Lung (tissue), 12 donors: ENCODE data around the gene SYNGR2. TPM values are rescaled to one million over a fixed set of nuclear protein-coding genes. Genes with fewer than 3 reads are reported as not detected.

Experiments used
- ATAC-seq: fragments of 200-7000 bp; cut with Tn5 transposase; one replicate; pipeline ENCODE4 v1.9.1; 2020; ENCODE audit warnings: moderate number of reproducible peaks; ENCODE audit not compliant: insufficient read depth, low FRiP score
- DNase-seq, 3 donors: peaks; one replicate each; pipeline ENCODE4 v3.0.0-alpha.2; 2013 to 2017
- H3K27ac ChIP-seq, 2 donors: one replicate each; pipeline ENCODE4 v1.5.1; 2013; ENCODE audit warnings: mild to moderate bottlenecking in 2 of 2, moderate library complexity in 2 of 2, control low read depth in 1 of 2, inconsistent platforms in 1 of 2, low read depth in 1 of 2, low read length in 1 of 2
- H3K27me3 ChIP-seq, 3 donors: one replicate each; pipeline ENCODE4 v1.5.1; 2013; ENCODE audit warnings: low read length in 2 of 3; ENCODE audit not compliant: control insufficient read depth in 3 of 3, insufficient read depth in 3 of 3
- H3K36me3 ChIP-seq, 4 donors: one replicate each; pipeline ENCODE4 v1.5.1; 2013; ENCODE audit warnings: low read length in 4 of 4, mild to moderate bottlenecking in 1 of 4, moderate library complexity in 1 of 4; ENCODE audit not compliant: control insufficient read depth in 4 of 4, insufficient read depth in 4 of 4
- H3K4me1 ChIP-seq, 5 donors: one replicate each; pipeline ENCODE4 v1.5.1; 2013; ENCODE audit warnings: low read length in 5 of 5, mild to moderate bottlenecking in 2 of 5, moderate library complexity in 1 of 5; ENCODE audit not compliant: control insufficient read depth in 5 of 5, insufficient read depth in 5 of 5
- H3K4me3 ChIP-seq: one replicate; pipeline ENCODE4 v1.5.1; 2013; ENCODE audit warnings: mild to moderate bottlenecking, control low read depth, moderate library complexity
- H3K9ac ChIP-seq, 2 donors: one replicate each; pipeline ENCODE4 v1.5.1; 2013; ENCODE audit warnings: low read length in 2 of 2, control low read depth in 1 of 2; ENCODE audit not compliant: insufficient read depth in 1 of 2
- H3K9me3 ChIP-seq, 4 donors: one replicate each; pipeline ENCODE4 v1.5.1; 2013; ENCODE audit warnings: low read length in 3 of 4, mild to moderate bottlenecking in 1 of 4, moderate library complexity in 1 of 4; ENCODE audit not compliant: control insufficient read depth in 4 of 4, insufficient read depth in 3 of 4
- WGBS, 2 donors: extraction: QIAGEN DNeasy Blood & Tissue Kit; methylation state at CpG; one replicate each; pipeline ENCODE4 v1.1.7; 2013; 5-methylcytosine and 5-hydroxymethylcytosine counted together
- polyA plus RNA-seq, 2 donors: library from polyadenylated mRNA; stranded (reverse); fragments of 200-250 nt; gene quantifications; one replicate each; pipeline ENCODE4 v1.2.1, GENCODE V29; 2013
- total RNA-seq, 2 donors: library from RNA; depleted of rRNA in 1 of 2; stranded (reverse); fragments of >200 nt in 1 of 2; gene quantifications; one replicate each; pipeline ENCODE4 v1.2.1, GENCODE V29; 2014 to 2021
- TF ChIP-seq, protein P1 (sequence below): IDR thresholded peaks from 2 replicates; pipeline ENCODE4 v1.5.1; 2012; ENCODE audit warnings: mild to moderate bottlenecking; ENCODE audit errors: control extremely low read depth, extremely low read depth
- donor health status: control.
- donor health status: control.
- donor health status: Bipolar disorder and iron deficiency.
- donor health status: healthy.
- donor health status: DM: yes; HTN: yes; CAD: no.

The SYNGR2 gene
- total and polyA plus RNA-seq, 4 donors = 111 to 212 (median 188) TPM

DNA sequence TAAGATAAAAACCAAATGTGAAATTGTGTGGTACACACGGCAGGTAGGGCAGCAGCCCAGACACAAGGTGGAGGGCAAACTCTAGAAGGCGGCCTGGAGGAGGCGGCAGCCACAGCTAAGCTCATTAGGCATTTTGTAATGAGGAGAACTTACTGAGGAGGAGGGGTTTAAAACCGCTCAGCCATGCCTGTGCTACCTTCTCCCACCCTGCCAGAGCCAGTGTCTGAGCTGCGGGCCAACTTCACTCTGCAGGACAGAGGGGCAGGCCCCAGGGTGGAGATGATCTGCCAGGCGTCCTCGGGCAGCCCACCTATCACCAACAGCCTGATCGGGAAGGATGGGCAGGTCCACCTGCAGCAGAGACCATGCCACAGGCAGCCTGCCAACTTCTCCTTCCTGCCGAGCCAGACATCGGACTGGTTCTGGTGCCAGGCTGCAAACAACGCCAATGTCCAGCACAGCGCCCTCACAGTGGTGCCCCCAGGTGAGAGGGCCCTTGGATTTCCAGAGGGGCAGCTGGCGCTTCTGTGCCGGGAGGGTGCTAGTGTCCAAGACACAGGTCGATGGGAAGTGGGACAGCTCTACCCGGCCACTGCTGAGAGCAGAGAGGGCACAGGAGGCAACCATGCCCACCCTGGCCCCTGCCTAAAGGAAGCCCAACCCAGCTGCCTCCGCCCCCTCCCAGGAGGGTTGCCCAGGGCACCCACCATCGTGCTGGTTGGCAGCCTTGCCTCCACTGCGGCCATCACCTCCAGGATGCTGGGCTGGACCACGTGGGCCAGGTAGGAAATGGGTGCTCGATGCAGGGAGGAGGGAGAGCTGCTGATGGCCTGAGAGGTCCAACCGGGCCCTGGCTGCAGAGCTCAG is 4.3 kb upstream of the SYNGR2 start:
- no peaks in the 10 kb centered on the region for H3K27me3 ChIP-seq
- no peak overlapping the region for H3K4me3 ChIP-seq
- 60% methylated on average over 22 of the region's 22 CpGs for WGBS, 2 donors
- no peak overlapping the region for H3K9ac ChIP-seq
- ATAC-seq (no peak), DNase-seq (no peak)
- no peak overlapping the region for H3K27ac ChIP-seq
- TF ChIP-seq, protein P1, sequence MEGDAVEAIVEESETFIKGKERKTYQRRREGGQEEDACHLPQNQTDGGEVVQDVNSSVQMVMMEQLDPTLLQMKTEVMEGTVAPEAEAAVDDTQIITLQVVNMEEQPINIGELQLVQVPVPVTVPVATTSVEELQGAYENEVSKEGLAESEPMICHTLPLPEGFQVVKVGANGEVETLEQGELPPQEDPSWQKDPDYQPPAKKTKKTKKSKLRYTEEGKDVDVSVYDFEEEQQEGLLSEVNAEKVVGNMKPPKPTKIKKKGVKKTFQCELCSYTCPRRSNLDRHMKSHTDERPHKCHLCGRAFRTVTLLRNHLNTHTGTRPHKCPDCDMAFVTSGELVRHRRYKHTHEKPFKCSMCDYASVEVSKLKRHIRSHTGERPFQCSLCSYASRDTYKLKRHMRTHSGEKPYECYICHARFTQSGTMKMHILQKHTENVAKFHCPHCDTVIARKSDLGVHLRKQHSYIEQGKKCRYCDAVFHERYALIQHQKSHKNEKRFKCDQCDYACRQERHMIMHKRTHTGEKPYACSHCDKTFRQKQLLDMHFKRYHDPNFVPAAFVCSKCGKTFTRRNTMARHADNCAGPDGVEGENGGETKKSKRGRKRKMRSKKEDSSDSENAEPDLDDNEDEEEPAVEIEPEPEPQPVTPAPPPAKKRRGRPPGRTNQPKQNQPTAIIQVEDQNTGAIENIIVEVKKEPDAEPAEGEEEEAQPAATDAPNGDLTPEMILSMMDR = no peak
- no peaks in the 10 kb centered on the region for H3K36me3 ChIP-seq
- H3K4me1 ChIP-seq = peaks cover 0 to 4% (median 3%) of the 10 kb centered on the region in 5 donors
- no peaks in the 10 kb centered on the region for H3K9me3 ChIP-seq

DNA sequence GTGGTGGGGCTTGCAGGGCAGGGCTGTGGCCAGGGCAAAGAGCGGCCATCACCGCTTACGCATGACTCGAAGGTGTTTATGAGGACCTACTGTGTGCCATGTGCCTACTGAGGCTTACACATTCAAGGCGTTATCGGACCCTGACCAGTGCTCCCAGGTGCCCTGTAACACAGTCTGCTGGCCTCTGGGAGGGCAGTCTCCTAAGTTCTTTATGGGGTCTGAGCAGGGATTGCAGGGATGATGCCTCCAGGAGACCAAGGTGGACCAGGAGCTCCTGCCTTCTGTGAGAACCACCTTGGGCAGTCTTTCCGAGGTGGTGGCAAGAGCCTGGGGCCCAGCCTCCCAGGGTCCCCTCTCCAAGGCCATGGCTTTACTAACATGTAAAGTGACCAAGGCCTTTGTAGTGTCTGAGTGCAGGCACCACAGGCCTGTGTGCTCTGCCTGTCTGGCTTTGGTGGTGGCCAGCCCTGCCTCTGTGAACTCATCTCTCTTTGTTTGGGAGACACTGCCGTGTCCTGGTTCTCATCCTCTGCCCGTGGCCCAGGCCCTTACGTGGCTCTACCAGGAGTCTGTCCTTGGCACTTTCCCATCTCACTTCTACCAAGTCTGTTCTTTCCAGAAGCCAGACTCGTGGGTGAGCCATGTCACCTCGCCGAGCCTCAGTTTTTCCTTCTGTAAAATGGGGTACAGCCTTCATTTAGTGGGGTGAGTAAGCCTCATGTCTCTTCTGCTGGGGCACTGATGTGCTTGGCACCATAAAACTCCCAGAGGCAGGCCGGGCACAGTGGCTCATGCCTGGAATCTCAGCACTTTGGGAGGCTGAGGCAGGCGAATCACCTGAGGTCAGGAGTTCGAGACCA is 3.4 kb upstream of the SYNGR2 start:
- H3K27ac ChIP-seq = no peak overlapping the region
- TF ChIP-seq, protein P1 = no peak
- no peaks in the 10 kb centered on the region for H3K9me3 ChIP-seq
- H3K4me3 ChIP-seq = no peak overlapping the region
- DNase-seq = no peak
- no peaks in the 10 kb centered on the region for H3K27me3 ChIP-seq
- no peak for ATAC-seq
- H3K4me1 ChIP-seq = peaks cover 0 to 11% (median 3%) of the 10 kb centered on the region in 5 donors
- H3K9ac ChIP-seq = no peak overlapping the region
- 88 to 90% methylated on average over 16 of the region's 16 CpGs for WGBS, 2 donors
- H3K36me3 ChIP-seq = no peaks in the 10 kb centered on the region

DNA sequence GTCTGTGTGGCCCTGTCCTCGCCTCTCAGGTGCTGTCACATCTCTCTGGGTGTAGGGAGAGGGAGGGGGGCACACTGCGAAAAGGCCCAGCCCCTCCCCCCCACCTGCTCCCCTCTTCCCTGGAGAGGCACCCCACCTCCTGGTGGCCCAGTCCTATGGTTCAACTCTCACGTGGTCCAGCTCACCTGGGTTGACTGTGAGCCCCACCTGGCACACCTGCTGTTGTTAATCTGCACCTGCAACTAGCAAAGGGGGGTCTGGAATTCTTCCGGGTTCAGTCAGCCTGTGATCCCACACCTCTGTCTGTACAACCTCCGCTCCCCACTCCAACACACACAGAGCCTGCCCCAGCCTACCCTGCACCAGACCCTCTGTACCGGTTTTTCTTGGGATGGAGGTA is 2.0 kb upstream of the SYNGR2 start:
- 72 to 80% methylated on average over 6 of the region's 6 CpGs for WGBS, 2 donors
- no peak for DNase-seq

More for the DNA sequence above, 2.0 kb upstream of the SYNGR2 start:
- H3K27ac ChIP-seq = no peak overlapping the region
- H3K4me3 ChIP-seq = no peak overlapping the region
- H3K27me3 ChIP-seq = no peaks in the 10 kb centered on the region
- no peak overlapping the region for H3K9ac ChIP-seq
- TF ChIP-seq, protein P1 = no peak
- H3K9me3 ChIP-seq = no peaks in the 10 kb centered on the region
- peaks cover 0 to 11% (median 3%) of the 10 kb centered on the region in 5 donors for H3K4me1 ChIP-seq
- ATAC-seq = no peak
- peaks cover 0 to 4% (median 0%) of the 10 kb centered on the region in 4 donors for H3K36me3 ChIP-seq
